Transverse colon (tissue), 4 donors: ENCODE results near the gene ZFAND3. TPM values are rescaled to one million over a fixed set of nuclear protein-coding genes. Genes with fewer than 3 reads are reported as not detected.

ENCODE experiments used
- DNase-seq: peaks from one replicate; pipeline ENCODE4 v3.0.0-alpha.2; 2019
- H3K27ac ChIP-seq, 4 donors: fragments of 200-600 bp; sonication (generic); 2 replicates each; pipeline ENCODE4 v1.5.1; 2016 to 2018; ENCODE audit warnings: inconsistent platforms in 4 of 4
- H3K27me3 ChIP-seq: fragments of 200-600 bp; sonication (generic); 2 replicates; pipeline ENCODE4 v1.5.1; 2017; ENCODE audit warnings: inconsistent platforms
- H3K36me3 ChIP-seq, 4 donors: fragments of 200-600 bp; sonication (generic); 2 replicates each; pipeline ENCODE4 v1.5.1; 2017 to 2019; ENCODE audit warnings: inconsistent platforms in 4 of 4
- H3K4me1 ChIP-seq, 4 donors: fragments of 200-600 bp; sonication (generic); 2 replicates each; pipeline ENCODE4 v1.5.1; 2017 to 2020; ENCODE audit warnings: inconsistent platforms in 4 of 4
- H3K4me3 ChIP-seq, 4 donors: fragments of 200-600 bp; sonication (generic); 1 replicate in 1 of 4; 2 replicates in 3 of 4; pipeline versions ENCODE4 v1.5.1 to v1.6.1; 2017 to 2019; ENCODE audit warnings: inconsistent platforms in 4 of 4
- H3K9me3 ChIP-seq, 2 donors: fragments of 200-600 bp; sonication (generic); 2 replicates each; pipeline ENCODE4 v1.5.1; 2017 to 2019; ENCODE audit warnings: inconsistent platforms in 2 of 2
- EP300 ChIP-seq: sonication (generic); formaldehyde crosslinking; IDR thresholded peaks from one replicate; pipeline ENCODE4 v1.6.1; 2017; ENCODE audit warnings: antibody characterized with exemption, low read depth
- POLR2A ChIP-seq: fragments of 450-650 bp; IDR thresholded peaks from one replicate; pipeline ENCODE4 v1.6.1; 2016; ENCODE audit warnings: antibody characterized with exemption, mild to moderate bottlenecking, moderate library complexity
- POLR2AphosphoS5 ChIP-seq, 3 donors: sonication (generic); formaldehyde crosslinking; IDR thresholded peaks; one replicate each; pipeline ENCODE4 v1.6.1; 2016; ENCODE audit warnings: antibody characterized with exemption in 3 of 3
- WGBS, 2 donors: methylation state at CpG; one replicate each; pipeline ENCODE4 v1.1.5; 2018; ENCODE audit warnings: low coverage in 1 of 2; 5-methylcytosine and 5-hydroxymethylcytosine counted together
- in situ Hi-C, 4 donors: fragments of 200-750 bp; cut with MboI; loops; one replicate each; pipeline versions ENCODE4 v1.15.0 to v1.15.1; 2017; ENCODE audit warnings: low sequenced_read_pairs in 3 of 4, low pct_ligation_motif_present in 1 of 4, low pct_unique_long_range_greater_than_20kb in 1 of 4
- intact Hi-C: fragments of 100-400 bp; cut with DNase I; formaldehyde crosslinking; loops from one replicate; pipeline ENCODE4 v1.15.1; 2023; ENCODE audit warnings: low total_unique reads
- total RNA-seq, 4 donors: library from RNA; depleted of rRNA; stranded (reverse); fragments of >200 nt; gene quantifications; one replicate each; pipeline ENCODE4 v1.1.0, GENCODE V29; 2016
- TF ChIP-seq, protein P1 (sequence below), 5 experiments: fragments of 200-600 bp in 3 of 5; fragments of 450-650 bp in 2 of 5; sonication (generic) in 3 of 5; IDR thresholded peaks; 1 replicate in 2 of 5; 2 replicates in 3 of 5; pipeline ENCODE4 v1.5.1; 2016 to 2017; ENCODE audit warnings: antibody characterized with exemption in 5 of 5, inconsistent platforms in 3 of 5, mild to moderate bottlenecking in 2 of 5, moderate library complexity in 1 of 5

ZFAND3 gene
- total RNA-seq, 4 donors from 2014 or later = 20.5 to 83.4 (median 36.5) TPM

DNA sequence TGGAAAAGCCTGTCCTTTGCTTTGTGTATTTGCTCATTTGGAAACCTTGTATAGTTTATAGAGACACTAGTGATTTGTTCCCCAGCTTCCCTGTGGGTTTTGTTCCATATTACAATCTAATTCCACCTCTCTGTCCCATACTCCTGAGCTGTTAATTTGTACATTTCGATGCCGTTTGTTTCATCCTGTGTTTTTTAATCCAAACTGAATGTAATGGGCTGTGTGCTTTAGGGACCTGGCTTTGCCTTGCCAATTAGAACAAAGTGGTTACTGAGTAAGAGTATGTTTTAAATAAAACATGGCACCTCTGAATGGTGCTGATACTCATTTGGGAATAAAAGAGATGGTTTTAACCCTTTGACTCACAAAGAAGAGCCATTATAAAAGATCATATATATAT, 122.3 kb downstream of the ZFAND3 start:
- no peak for TF ChIP-seq EP300
- TF ChIP-seq POLR2A = no peak
- no peak for TF ChIP-seq POLR2AphosphoS5 (IDR thresholded peaks at IDR 0.05)
- TF ChIP-seq, protein P1, sequence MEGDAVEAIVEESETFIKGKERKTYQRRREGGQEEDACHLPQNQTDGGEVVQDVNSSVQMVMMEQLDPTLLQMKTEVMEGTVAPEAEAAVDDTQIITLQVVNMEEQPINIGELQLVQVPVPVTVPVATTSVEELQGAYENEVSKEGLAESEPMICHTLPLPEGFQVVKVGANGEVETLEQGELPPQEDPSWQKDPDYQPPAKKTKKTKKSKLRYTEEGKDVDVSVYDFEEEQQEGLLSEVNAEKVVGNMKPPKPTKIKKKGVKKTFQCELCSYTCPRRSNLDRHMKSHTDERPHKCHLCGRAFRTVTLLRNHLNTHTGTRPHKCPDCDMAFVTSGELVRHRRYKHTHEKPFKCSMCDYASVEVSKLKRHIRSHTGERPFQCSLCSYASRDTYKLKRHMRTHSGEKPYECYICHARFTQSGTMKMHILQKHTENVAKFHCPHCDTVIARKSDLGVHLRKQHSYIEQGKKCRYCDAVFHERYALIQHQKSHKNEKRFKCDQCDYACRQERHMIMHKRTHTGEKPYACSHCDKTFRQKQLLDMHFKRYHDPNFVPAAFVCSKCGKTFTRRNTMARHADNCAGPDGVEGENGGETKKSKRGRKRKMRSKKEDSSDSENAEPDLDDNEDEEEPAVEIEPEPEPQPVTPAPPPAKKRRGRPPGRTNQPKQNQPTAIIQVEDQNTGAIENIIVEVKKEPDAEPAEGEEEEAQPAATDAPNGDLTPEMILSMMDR (IDR thresholded peaks at IDR 0.05) = no peak
- in situ Hi-C loops (no loop called here), intact Hi-C loops (no loop called here)
- 84 to 89% methylated on average over 2 of the region's 2 CpGs for WGBS, 2 donors
- Histone ChIP-seq H3K9me3 (no peaks in the 10 kb centered on the region), H3K4me3 (no peak overlapping the region), H3K27ac (no peak overlapping the region), H3K36me3 (no peaks in the 10 kb centered on the region), H3K4me1 (peaks cover 3 to 33% (median 7%) of the 10 kb centered on the region in 4 donors), H3K27me3 (no peaks in the 10 kb centered on the region)
- DNase-seq = no peak

DNA sequence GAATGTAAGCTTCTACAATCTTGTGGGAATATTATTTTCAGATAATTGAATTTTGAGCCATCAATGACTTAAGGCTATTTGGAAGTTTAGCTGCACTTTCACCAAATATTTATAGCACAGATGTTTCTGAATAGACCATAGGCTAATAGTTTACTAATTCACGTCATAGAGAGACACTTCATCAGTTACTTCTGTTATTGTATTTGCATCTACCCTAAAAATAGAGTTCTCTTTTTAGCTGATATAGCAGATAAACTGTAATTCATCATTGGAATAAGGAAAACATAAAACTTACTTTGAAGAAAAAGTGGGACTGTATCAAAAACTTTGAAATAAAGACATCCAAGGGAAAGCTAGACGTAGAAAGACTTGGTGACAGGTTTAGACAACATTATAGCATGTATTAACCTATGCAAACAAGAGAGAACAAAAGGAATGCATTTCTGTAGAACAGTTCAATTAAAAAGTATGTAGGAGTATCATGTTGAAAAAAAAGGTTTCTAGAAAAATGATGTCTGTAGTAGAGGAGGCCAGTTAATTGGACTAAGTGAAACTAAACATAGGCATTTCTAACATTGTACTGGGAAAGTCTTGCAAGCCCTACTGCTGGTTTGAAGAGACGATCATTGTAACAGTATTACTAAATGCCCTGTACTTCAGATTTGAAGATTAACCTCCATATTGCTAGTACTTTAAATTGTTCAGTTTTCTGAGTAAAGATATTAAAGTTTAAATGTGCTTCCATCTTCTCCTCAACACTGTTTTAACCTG, 123.3 kb downstream of the ZFAND3 start:
- 55 to 69% methylated on average over 3 of the region's 3 CpGs for WGBS, 2 donors
- TF ChIP-seq POLR2AphosphoS5 (IDR thresholded peaks at IDR 0.05) = no peak
- TF ChIP-seq, protein P1 (IDR thresholded peaks at IDR 0.05) = no peak
- TF ChIP-seq EP300 = no peak
- no peak for TF ChIP-seq POLR2A
- H3K4me1 ChIP-seq = peaks cover 3 to 39% (median 7%) of the 10 kb centered on the region in 4 donors

DNA sequence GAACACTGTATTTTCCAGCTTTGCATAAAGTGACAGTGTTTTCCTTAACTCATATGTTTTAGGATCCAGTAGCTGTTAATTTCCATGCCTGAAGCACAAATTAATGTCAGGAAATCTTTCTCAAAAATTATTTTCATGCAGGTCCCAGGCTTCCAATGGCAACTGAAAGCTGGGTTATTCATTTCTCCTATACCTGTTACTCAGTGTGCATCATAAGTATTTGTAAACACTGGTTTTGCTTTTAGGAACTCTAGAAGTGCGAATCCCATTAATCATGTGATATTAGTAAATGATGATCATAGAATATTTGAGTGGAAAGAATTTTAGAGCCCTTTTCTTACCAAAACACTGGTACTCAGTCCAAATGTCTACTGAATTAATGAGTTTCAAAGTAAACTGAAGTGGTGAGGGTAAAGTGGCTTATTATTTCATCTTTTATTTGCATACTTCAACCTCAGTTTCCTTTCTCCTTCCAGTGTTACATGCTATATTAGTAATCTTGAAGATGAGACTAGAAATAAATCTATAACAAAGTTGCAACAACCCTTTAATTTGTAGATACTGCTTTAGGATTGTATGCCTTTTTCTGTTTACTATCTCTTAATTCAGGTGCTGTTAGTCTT, 124.0 kb downstream of the ZFAND3 start:
- 87% methylated on average over 1 of the region's 1 CpG; no CpG with 5 or more reads in 1 of the 2 donors for whole genome bisulfite sequencing, 2 donors
- intact Hi-C loops = no loop called here

More for the DNA sequence above, 123.3 kb downstream of the ZFAND3 start:
- no peaks in the 10 kb centered on the region for H3K27me3 ChIP-seq
- H3K27ac ChIP-seq = no peak overlapping the region
- no peak for DNase-seq
- intact Hi-C loops (no loop called here), in situ Hi-C loops (no loop called here)
- no peaks in the 10 kb centered on the region for H3K9me3 ChIP-seq
- no peaks in the 10 kb centered on the region for H3K36me3 ChIP-seq
- H3K4me3 ChIP-seq = no peak overlapping the region

DNA sequence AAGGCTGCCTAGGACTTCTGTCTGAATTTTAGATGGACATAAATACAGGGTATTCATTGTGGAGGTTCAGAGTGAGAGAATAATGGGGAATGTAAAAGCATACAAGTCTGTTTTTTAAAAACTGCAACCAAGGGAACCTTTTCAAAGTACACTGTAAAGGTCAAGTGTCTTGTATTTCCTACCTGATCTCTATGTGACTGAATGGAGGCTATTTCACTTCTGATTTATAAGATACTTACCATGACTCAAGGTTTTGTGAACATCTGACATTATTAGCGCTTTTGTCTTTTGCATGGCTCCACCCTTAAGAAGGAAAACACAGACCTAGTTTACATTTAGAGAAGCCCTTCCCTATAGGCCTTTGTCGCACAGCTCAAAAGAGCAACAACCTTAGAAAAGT, 126.5 kb downstream of the ZFAND3 start:
- no peak for DNase-seq
- 80 to 95% methylated on average over 2 of the region's 2 CpGs for WGBS, 2 donors
- Histone ChIP-seq H3K36me3 (no peaks in the 10 kb centered on the region), H3K4me3 (no peak overlapping the region), H3K9me3 (no peaks in the 10 kb centered on the region), H3K27ac (no peak overlapping the region), H3K4me1 (peaks cover 0 to 32% (median 6%) of the 10 kb centered on the region in 4 donors), H3K27me3 (no peaks in the 10 kb centered on the region)
- no peak for TF ChIP-seq EP300
- TF ChIP-seq POLR2AphosphoS5 (IDR thresholded peaks at IDR 0.05) = no peak
- in situ Hi-C loops = no loop called here
- intact Hi-C loops = no loop called here

More for the DNA sequence above, 124.0 kb downstream of the ZFAND3 start:
- in situ Hi-C loops = no loop called here
- Histone ChIP-seq H3K27me3 (no peaks in the 10 kb centered on the region), H3K4me3 (no peak overlapping the region), H3K36me3 (no peaks in the 10 kb centered on the region), H3K4me1 (peaks cover 3 to 40% (median 7%) of the 10 kb centered on the region in 4 donors), H3K9me3 (no peaks in the 10 kb centered on the region), H3K27ac (no peak overlapping the region)
- no peak for DNase-seq
- TF ChIP-seq POLR2A (no peak), POLR2AphosphoS5 (IDR thresholded peaks at IDR 0.05) (no peak), EP300 (no peak)
- TF ChIP-seq, protein P1 (IDR thresholded peaks at IDR 0.05) = no peak
